Measurements from ENCODE around the gene ZNF205.
"Not testable (repeated sequence)": the region's sequence is repeated elsewhere in the genome, so short reads cannot be mapped to it uniquely, and the experiment has no call there.

The ZNF205 gene

GRCh38 chr16:3135126-3135715 is 22.8 kb downstream of the ZNF205 start:
- DNase-seq = peak in 1 of 2 experiments; percentile 67

GRCh38 chr16:3137267-3137666 is 24.9 kb downstream of the ZNF205 start:
- no peak for DNase-seq

- no peak for DNase-seq
These were observed 26.0 kb downstream of the ZNF205 start for GRCh38 chr16:3138342-3138741.

- DNase-seq = no peak
These were observed 26.5 kb downstream of the ZNF205 start for GRCh38 chr16:3138823-3139426.

- not testable (repeated sequence) for DNase-seq
These were observed 27.2 kb downstream of the ZNF205 start for GRCh38 chr16:3139561-3139960.

GRCh38 chr16:3140603-3141427 is 28.4 kb downstream of the ZNF205 start:
- no peak for DNase-seq

GRCh38 chr16:3141781-3142311 is 29.5 kb downstream of the ZNF205 start:
- no peak for DNase-seq

- DNase-seq = no peak
These were observed 29.9 kb downstream of the ZNF205 start for GRCh38 chr16:3142327-3142726.

- no peak for DNase-seq
These were observed 30.4 kb downstream of the ZNF205 start for GRCh38 chr16:3142770-3143169.

GRCh38 chr16:3143189-3143588 is 30.8 kb downstream of the ZNF205 start:
- no peak for DNase-seq

GRCh38 chr16:3143598-3144320 is 31.4 kb downstream of the ZNF205 start:
- no peak for DNase-seq

- DNase-seq = no peak
These were observed 32.1 kb downstream of the ZNF205 start for GRCh38 chr16:3144321-3144983.

GRCh38 chr16:3145151-3145550 is 32.8 kb downstream of the ZNF205 start:
- no peak for DNase-seq

- DNase-seq = no peak
These were observed 33.3 kb downstream of the ZNF205 start for GRCh38 chr16:3145660-3146059.

- no peak for DNase-seq
These were observed 34.8 kb downstream of the ZNF205 start for GRCh38 chr16:3147046-3147756.

GRCh38 chr16:3147757-3148104 is 35.3 kb downstream of the ZNF205 start:
- DNase-seq = no peak

GRCh38 chr16:3148256-3149192 is 36.1 kb downstream of the ZNF205 start:
- no peak for DNase-seq

GRCh38 chr16:3149193-3149530 is 36.8 kb downstream of the ZNF205 start:
- DNase-seq = no peak

- peak in 1 of 2 experiments; percentile 73 for DNase-seq
These were observed 37.4 kb downstream of the ZNF205 start for GRCh38 chr16:3149630-3150345.
